HG02571 (cell line): ENCODE measurements around the gene ANKRD44.
"Not testable (repeated sequence)": the region's sequence is repeated elsewhere in the genome, so short reads cannot be mapped to it uniquely, and the experiment has no call there.

ENCODE experiments used
- ATAC-seq: cut with Tn5 transposase; IDR thresholded peaks from one replicate; pipeline ENCODE4 v1.9.1; 2021; ENCODE audit warnings: mild to moderate bottlenecking, moderate library complexity; ENCODE audit not compliant: unreplicated experiment

The ANKRD44 gene

GRCh38 chr2:197088694-197089093, 221.9 kb downstream of the ANKRD44 start:
- ATAC-seq = no peak

- ATAC-seq = no peak
Observed at GRCh38 chr2:197086500-197086899, 224.1 kb downstream of the ANKRD44 start.

- no peak for ATAC-seq
Observed at GRCh38 chr2:197085665-197086064, 224.9 kb downstream of the ANKRD44 start.

GRCh38 chr2:197081294-197081693, 229.3 kb downstream of the ANKRD44 start:
- ATAC-seq = no peak

- no peak for ATAC-seq
Observed at GRCh38 chr2:197080578-197081216, 229.9 kb downstream of the ANKRD44 start.

GRCh38 chr2:197079832-197080555, 230.6 kb downstream of the ANKRD44 start:
- no peak for ATAC-seq

- no peak for ATAC-seq
Observed at GRCh38 chr2:197079414-197079813, 231.2 kb downstream of the ANKRD44 start.

- ATAC-seq = no peak
Observed at GRCh38 chr2:197078535-197078934, 232.0 kb downstream of the ANKRD44 start.

- no peak for ATAC-seq
Observed at GRCh38 chr2:197077336-197077735, 233.2 kb downstream of the ANKRD44 start.

GRCh38 chr2:197076652-197077051, 233.9 kb downstream of the ANKRD44 start:
- ATAC-seq = no peak

- no peak for ATAC-seq
Observed at GRCh38 chr2:197075754-197076337, 234.7 kb downstream of the ANKRD44 start.

GRCh38 chr2:197075281-197075680, 235.3 kb downstream of the ANKRD44 start:
- ATAC-seq = no peak

- no peak for ATAC-seq
Observed at GRCh38 chr2:197073701-197074433, 236.7 kb downstream of the ANKRD44 start.

- no peak for ATAC-seq
Observed at GRCh38 chr2:197073270-197073669, 237.3 kb downstream of the ANKRD44 start.

- no peak for ATAC-seq
Observed at GRCh38 chr2:197072533-197072932, 238.0 kb downstream of the ANKRD44 start.

GRCh38 chr2:197071790-197072436, 238.7 kb downstream of the ANKRD44 start:
- no peak for ATAC-seq

- no peak for ATAC-seq
Observed at GRCh38 chr2:197071213-197071612, 239.4 kb downstream of the ANKRD44 start.

- no peak for ATAC-seq
Observed at GRCh38 chr2:197069958-197070357, 240.6 kb downstream of the ANKRD44 start.

- ATAC-seq = not testable (repeated sequence)
Observed at GRCh38 chr2:197062574-197062973, 248.0 kb downstream of the ANKRD44 start.

GRCh38 chr2:197059477-197059876, 251.1 kb downstream of the ANKRD44 start:
- ATAC-seq = no peak

GRCh38 chr2:197058777-197059300, 251.7 kb downstream of the ANKRD44 start:
- ATAC-seq = no peak
